Measurements from ENCODE around the gene JPH2. TPM values are rescaled to one million over a fixed set of nuclear protein-coding genes. Genes with fewer than 3 reads are reported as not detected.

The JPH2 gene
- total and polyA plus RNA-seq, 2 donors: 0.14 to 2.0 TPM

GRCh38 chr20:44106615-44107014 is 80.4 kb downstream of the JPH2 start:
- H3K27ac ChIP-seq (ENCODE audit: low read depth in 1 of 2, low read length in 1 of 2): no peak overlapping the region
- H3K4me3 ChIP-seq (ENCODE audit: low read length in 2 of 2): no peak overlapping the region
- DNase-seq (ENCODE audit: low read depth in 6 of 9, low spot score in 9 of 9): no peak
- no peaks in the 10 kb centered on the region for H3K4me1 ChIP-seq (ENCODE audit: control insufficient read depth in 2 of 2, insufficient read depth in 2 of 2, low read length in 2 of 2)
- peaks cover 0 to 1% of the 10 kb centered on the region in 2 donors for H3K27me3 ChIP-seq (ENCODE audit: control insufficient read depth in 2 of 2, insufficient read depth in 1 of 2, low read length in 1 of 2)
- WGBS: 87% methylated on average over 5 of the region's 5 CpGs
- no peaks in the 10 kb centered on the region for H3K9me3 ChIP-seq (ENCODE audit: control insufficient read depth in 2 of 2, insufficient read depth in 1 of 2, low read length in 1 of 2)
- no peaks in the 10 kb centered on the region for H3K36me3 ChIP-seq (ENCODE audit: control insufficient read depth in 2 of 2, insufficient read depth in 2 of 2, low read length in 1 of 2)

DNA sequence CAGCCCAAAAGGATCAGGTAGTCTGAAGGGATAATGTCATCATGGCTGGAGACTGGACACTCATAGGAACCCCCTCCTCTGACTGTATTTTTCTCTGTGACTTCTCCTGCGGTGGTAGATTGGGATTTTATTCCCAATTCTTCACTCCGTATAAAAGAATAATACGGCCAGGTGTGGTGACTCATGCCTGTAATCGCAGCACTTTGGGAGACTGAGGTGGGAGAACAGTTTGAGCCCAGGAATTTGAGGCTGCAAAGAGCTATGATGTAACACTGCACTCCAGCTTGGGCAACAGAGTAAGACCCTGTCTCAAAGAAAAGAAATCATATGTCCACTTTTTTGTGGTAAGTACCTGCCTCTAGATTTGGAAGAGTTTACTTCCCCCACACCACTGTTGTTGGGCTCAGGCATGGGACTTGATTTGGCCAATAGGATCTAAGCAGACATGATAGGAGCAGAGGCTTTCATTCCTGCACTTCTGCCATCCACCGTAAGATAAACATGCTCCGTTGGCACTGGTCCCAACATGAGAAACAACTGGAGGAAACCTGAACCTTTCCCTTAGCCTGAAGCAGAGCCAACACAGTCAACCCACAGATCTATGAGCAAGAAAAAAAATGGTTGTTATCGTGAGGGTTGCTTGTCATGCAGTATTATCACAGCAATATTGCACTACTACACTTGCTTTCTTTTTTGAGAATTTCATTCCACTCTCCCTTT is 82.0 kb downstream of the JPH2 start:
- no peak for DNase-seq (ENCODE audit: low read depth in 6 of 9, low spot score in 9 of 9)
- WGBS: 81% methylated on average over 7 of the region's 7 CpGs
- Histone ChIP-seq H3K9me3 (ENCODE audit: control insufficient read depth in 2 of 2, insufficient read depth in 1 of 2, low read length in 1 of 2) (no peaks in the 10 kb centered on the region), H3K27ac (ENCODE audit: low read depth in 1 of 2, low read length in 1 of 2) (no peak overlapping the region), H3K4me3 (ENCODE audit: low read length in 2 of 2) (no peak overlapping the region), H3K36me3 (ENCODE audit: control insufficient read depth in 2 of 2, insufficient read depth in 2 of 2, low read length in 1 of 2) (no peaks in the 10 kb centered on the region), H3K4me1 (ENCODE audit: control insufficient read depth in 2 of 2, insufficient read depth in 2 of 2, low read length in 2 of 2) (no peaks in the 10 kb centered on the region), H3K27me3 (ENCODE audit: control insufficient read depth in 2 of 2, insufficient read depth in 1 of 2, low read length in 1 of 2) (peaks cover 0 to 2% of the 10 kb centered on the region in 2 donors)

- Histone ChIP-seq H3K4me1 (ENCODE audit: control insufficient read depth in 2 of 2, insufficient read depth in 2 of 2, low read length in 2 of 2) (no peaks in the 10 kb centered on the region), H3K27me3 (ENCODE audit: control insufficient read depth in 2 of 2, insufficient read depth in 1 of 2, low read length in 1 of 2) (peaks cover 0 to 2% of the 10 kb centered on the region in 2 donors), H3K36me3 (ENCODE audit: control insufficient read depth in 2 of 2, insufficient read depth in 2 of 2, low read length in 1 of 2) (no peaks in the 10 kb centered on the region), H3K9me3 (ENCODE audit: control insufficient read depth in 2 of 2, insufficient read depth in 1 of 2, low read length in 1 of 2) (no peaks in the 10 kb centered on the region), H3K4me3 (ENCODE audit: low read length in 2 of 2) (no peak overlapping the region), H3K27ac (ENCODE audit: low read depth in 1 of 2, low read length in 1 of 2) (no peak overlapping the region)
- DNase-seq (ENCODE audit: low read depth in 6 of 9, low spot score in 9 of 9): no peak
- WGBS: 96% methylated on average over 1 of the region's 1 CpG
These were observed 84.4 kb downstream of the JPH2 start for GRCh38 chr20:44102582-44102981.

DNA sequence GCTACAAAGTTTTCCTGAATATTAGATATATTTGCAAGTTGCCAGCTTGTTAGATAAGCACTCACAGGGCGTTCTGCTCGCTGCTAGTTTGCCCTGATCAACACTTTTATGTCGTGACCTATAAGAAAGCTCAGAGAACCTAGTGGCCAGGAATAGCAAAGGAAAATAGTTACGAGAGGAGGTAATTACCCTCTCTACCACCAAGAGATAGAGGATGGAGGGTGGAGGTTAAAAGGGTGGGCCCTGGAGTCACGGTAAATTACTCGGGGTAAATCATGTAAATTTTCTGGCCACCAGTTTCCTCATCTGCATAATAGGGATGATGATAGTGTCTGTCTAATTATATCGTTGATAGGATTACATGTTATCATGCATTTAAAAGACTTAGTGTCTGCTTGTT is 87.2 kb downstream of the JPH2 start:
- WGBS: 87% methylated on average over 7 of the region's 7 CpGs
- Histone ChIP-seq H3K4me1 (ENCODE audit: control insufficient read depth in 2 of 2, insufficient read depth in 2 of 2, low read length in 2 of 2) (no peaks in the 10 kb centered on the region), H3K27ac (ENCODE audit: low read depth in 1 of 2, low read length in 1 of 2) (no peak overlapping the region), H3K9me3 (ENCODE audit: control insufficient read depth in 2 of 2, insufficient read depth in 1 of 2, low read length in 1 of 2) (no peaks in the 10 kb centered on the region), H3K4me3 (ENCODE audit: low read length in 2 of 2) (no peak overlapping the region), H3K36me3 (ENCODE audit: control insufficient read depth in 2 of 2, insufficient read depth in 2 of 2, low read length in 1 of 2) (no peaks in the 10 kb centered on the region), H3K27me3 (ENCODE audit: control insufficient read depth in 2 of 2, insufficient read depth in 1 of 2, low read length in 1 of 2) (peaks cover 0 to 6% of the 10 kb centered on the region in 2 donors)
- DNase-seq (ENCODE audit: low read depth in 6 of 9, low spot score in 9 of 9): no peak

DNA sequence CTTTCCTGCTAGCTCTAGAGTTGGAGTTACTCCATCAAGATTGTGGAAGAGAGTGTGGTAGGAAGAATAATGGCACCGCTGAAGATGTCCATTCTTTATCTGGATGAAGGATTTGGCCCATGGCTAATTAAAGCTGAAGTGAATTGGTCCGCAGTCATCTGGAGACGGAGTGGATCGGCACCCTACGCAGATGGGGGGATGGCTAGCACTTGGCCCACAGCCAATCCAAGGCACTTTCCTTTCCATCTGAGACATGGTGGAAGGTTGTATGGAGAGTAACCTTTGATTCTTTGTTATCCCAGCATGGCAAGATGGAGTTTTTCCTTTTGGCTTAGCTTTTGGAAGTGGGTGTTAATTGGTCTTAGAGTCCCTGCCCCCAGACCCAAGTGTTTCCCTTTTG is 88.3 kb downstream of the JPH2 start:
- 97% methylated on average over 5 of the region's 5 CpGs for WGBS

DNA sequence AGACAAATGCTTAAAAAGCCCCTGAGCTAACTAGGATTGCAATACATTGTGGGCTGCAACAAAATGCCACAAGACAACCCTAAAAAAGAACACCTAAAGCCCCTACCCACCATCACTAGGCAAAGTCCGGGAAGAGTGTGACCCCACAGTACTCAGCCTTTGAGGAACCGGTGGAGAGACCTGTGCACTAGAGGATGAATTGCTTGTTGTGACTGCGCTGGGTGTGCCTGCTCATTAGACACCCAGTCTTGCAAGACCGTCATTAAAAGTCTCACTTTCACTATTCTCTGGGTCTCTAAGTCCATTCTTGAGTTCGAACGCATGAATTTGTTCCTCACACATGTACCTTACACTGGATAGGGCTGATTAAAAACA is 88.7 kb downstream of the JPH2 start:
- H3K9me3 ChIP-seq (ENCODE audit: control insufficient read depth in 2 of 2, insufficient read depth in 1 of 2, low read length in 1 of 2): no peaks in the 10 kb centered on the region
- 97% methylated on average over 6 of the region's 6 CpGs for WGBS

More for the DNA sequence above, 88.3 kb downstream of the JPH2 start:
- no peak overlapping the region for H3K4me3 ChIP-seq (ENCODE audit: low read length in 2 of 2)
- no peaks in the 10 kb centered on the region for H3K36me3 ChIP-seq (ENCODE audit: control insufficient read depth in 2 of 2, insufficient read depth in 2 of 2, low read length in 1 of 2)
- H3K27ac ChIP-seq (ENCODE audit: low read depth in 1 of 2, low read length in 1 of 2): no peak overlapping the region
- DNase-seq (ENCODE audit: low read depth in 6 of 9, low spot score in 9 of 9): no peak
- no peaks in the 10 kb centered on the region for H3K9me3 ChIP-seq (ENCODE audit: control insufficient read depth in 2 of 2, insufficient read depth in 1 of 2, low read length in 1 of 2)
- peaks cover 0 to 6% of the 10 kb centered on the region in 2 donors for H3K27me3 ChIP-seq (ENCODE audit: control insufficient read depth in 2 of 2, insufficient read depth in 1 of 2, low read length in 1 of 2)
- no peaks in the 10 kb centered on the region for H3K4me1 ChIP-seq (ENCODE audit: control insufficient read depth in 2 of 2, insufficient read depth in 2 of 2, low read length in 2 of 2)

DNA sequence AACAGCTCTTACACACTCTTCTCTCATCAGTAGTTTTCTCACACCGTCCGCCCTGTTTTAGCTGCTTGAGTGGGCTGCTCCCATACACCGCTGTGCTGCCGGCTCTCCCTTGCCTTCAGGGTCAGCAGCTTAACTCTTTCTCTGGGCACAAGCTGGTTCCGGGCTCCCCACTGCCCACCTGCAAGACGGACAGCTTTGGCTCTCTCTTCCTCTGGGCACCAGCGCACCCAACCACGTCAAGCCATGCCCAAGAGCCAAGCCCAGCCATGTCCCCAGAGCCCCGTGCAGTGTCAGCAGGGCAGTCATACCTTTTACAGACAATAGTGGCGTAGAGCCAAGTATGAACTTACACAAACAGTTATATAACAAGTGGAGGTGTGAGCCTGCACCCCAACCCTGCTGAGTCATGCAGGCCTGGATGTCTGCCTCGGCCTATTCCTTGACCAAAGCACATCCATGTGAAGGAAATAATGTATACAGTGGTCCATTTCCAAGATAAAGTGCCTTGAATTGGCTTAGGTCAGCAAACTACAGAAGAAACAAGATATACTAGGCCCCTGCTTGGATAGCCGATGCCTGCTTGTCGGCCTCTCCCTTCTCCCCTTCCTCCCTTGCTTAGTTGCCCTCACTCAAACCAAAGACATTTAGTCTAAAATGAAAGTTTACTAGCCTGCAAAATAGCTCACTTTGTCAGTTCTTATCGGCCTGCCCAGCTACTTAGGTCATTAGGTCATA is 89.3 kb downstream of the JPH2 start:
- Histone ChIP-seq H3K4me1 (ENCODE audit: control insufficient read depth in 2 of 2, insufficient read depth in 2 of 2, low read length in 2 of 2) (no peaks in the 10 kb centered on the region), H3K27me3 (ENCODE audit: control insufficient read depth in 2 of 2, insufficient read depth in 1 of 2, low read length in 1 of 2) (peaks cover 0 to 6% of the 10 kb centered on the region in 2 donors), H3K9me3 (ENCODE audit: control insufficient read depth in 2 of 2, insufficient read depth in 1 of 2, low read length in 1 of 2) (no peaks in the 10 kb centered on the region), H3K4me3 (ENCODE audit: low read length in 2 of 2) (no peak overlapping the region), H3K36me3 (ENCODE audit: control insufficient read depth in 2 of 2, insufficient read depth in 2 of 2, low read length in 1 of 2) (no peaks in the 10 kb centered on the region), H3K27ac (ENCODE audit: low read depth in 1 of 2, low read length in 1 of 2) (no peak overlapping the region)
- WGBS: 84% methylated on average over 14 of the region's 14 CpGs
- DNase-seq (ENCODE audit: low read depth in 6 of 9, low spot score in 9 of 9): no peak

More for the DNA sequence above, 88.7 kb downstream of the JPH2 start:
- no peak for DNase-seq (ENCODE audit: low read depth in 6 of 9, low spot score in 9 of 9)
- Histone ChIP-seq H3K27me3 (ENCODE audit: control insufficient read depth in 2 of 2, insufficient read depth in 1 of 2, low read length in 1 of 2) (peaks cover 0 to 6% of the 10 kb centered on the region in 2 donors), H3K36me3 (ENCODE audit: control insufficient read depth in 2 of 2, insufficient read depth in 2 of 2, low read length in 1 of 2) (no peaks in the 10 kb centered on the region), H3K27ac (ENCODE audit: low read depth in 1 of 2, low read length in 1 of 2) (no peak overlapping the region), H3K4me1 (ENCODE audit: control insufficient read depth in 2 of 2, insufficient read depth in 2 of 2, low read length in 2 of 2) (no peaks in the 10 kb centered on the region), H3K4me3 (ENCODE audit: low read length in 2 of 2) (no peak overlapping the region)

- no peak for DNase-seq (ENCODE audit: low read depth in 6 of 9, low spot score in 9 of 9)
- no peaks in the 10 kb centered on the region for H3K36me3 ChIP-seq (ENCODE audit: control insufficient read depth in 2 of 2, insufficient read depth in 2 of 2, low read length in 1 of 2)
These were observed 91.2 kb downstream of the JPH2 start for GRCh38 chr20:44095831-44096230.

DNA sequence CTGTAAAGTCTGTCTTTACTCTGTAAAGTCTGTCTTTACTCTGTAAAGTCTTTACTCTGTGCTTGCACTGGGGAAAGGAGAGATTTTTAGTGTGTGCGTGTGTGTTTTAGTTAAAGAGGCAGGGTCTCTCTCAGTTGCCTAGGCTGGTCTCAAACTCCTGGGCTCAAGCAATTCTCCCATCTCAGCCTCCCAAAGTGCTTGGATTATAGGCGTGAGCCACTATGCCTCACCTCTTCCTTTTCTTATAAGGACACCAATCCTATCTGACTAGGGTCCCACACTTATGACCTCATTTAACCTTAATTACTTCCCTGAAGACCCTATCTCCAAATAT is 93.8 kb downstream of the JPH2 start:
- Histone ChIP-seq H3K27me3 (ENCODE audit: control insufficient read depth in 2 of 2, insufficient read depth in 1 of 2, low read length in 1 of 2) (peaks cover 0 to 6% of the 10 kb centered on the region in 2 donors), H3K27ac (ENCODE audit: low read depth in 1 of 2, low read length in 1 of 2) (no peak overlapping the region), H3K9me3 (ENCODE audit: control insufficient read depth in 2 of 2, insufficient read depth in 1 of 2, low read length in 1 of 2) (no peaks in the 10 kb centered on the region), H3K4me3 (ENCODE audit: low read length in 2 of 2) (no peak overlapping the region), H3K4me1 (ENCODE audit: control insufficient read depth in 2 of 2, insufficient read depth in 2 of 2, low read length in 2 of 2) (no peaks in the 10 kb centered on the region), H3K36me3 (ENCODE audit: control insufficient read depth in 2 of 2, insufficient read depth in 2 of 2, low read length in 1 of 2) (no peaks in the 10 kb centered on the region)
- DNase-seq (ENCODE audit: low read depth in 6 of 9, low spot score in 9 of 9): no peak
- 88% methylated on average over 2 of the region's 2 CpGs for WGBS

More at GRCh38 chr20:44095831-44096230, 91.2 kb downstream of the JPH2 start:
- H3K4me1 ChIP-seq (ENCODE audit: control insufficient read depth in 2 of 2, insufficient read depth in 2 of 2, low read length in 2 of 2): no peaks in the 10 kb centered on the region
- peaks cover 0 to 6% of the 10 kb centered on the region in 2 donors for H3K27me3 ChIP-seq (ENCODE audit: control insufficient read depth in 2 of 2, insufficient read depth in 1 of 2, low read length in 1 of 2)
- WGBS: 90% methylated on average over 7 of the region's 7 CpGs
- H3K27ac ChIP-seq (ENCODE audit: low read depth in 1 of 2, low read length in 1 of 2): no peak overlapping the region
- H3K9me3 ChIP-seq (ENCODE audit: control insufficient read depth in 2 of 2, insufficient read depth in 1 of 2, low read length in 1 of 2): no peaks in the 10 kb centered on the region
- no peak overlapping the region for H3K4me3 ChIP-seq (ENCODE audit: low read length in 2 of 2)
